K562 (cell line): ENCODE results near the gene ERC2.

Experiments
- ADNP ChIP-seq: fragments of 200-800 bp; sonication (Bioruptor generic); IDR thresholded peaks from 2 replicates; pipeline ENCODE4 v1.6.1; 2016; ENCODE audit warnings: missing genetic modification characterization, missing compliant biosample characterization
- CUX1 ChIP-seq: fragments of 200-800 bp; sonication (Bioruptor generic); IDR thresholded peaks from 2 replicates; pipeline ENCODE4 v1.6.1; 2016; ENCODE audit warnings: missing genetic modification characterization, missing compliant biosample characterization
- MYNN ChIP-seq, 2 experiments: sonication (generic); formaldehyde crosslinking in 1 of 2; IDR thresholded peaks; 2 replicates each; pipeline versions ENCODE4 v1.5.0 to v1.6.1; 2016 to 2020; ENCODE audit warnings: antibody characterized with exemption in 1 of 2, missing genetic modification reagents in 1 of 2
- NFRKB ChIP-seq: fragments of 450-650 bp; IDR thresholded peaks from 2 replicates; pipeline ENCODE4 v1.6.1; 2016; ENCODE audit warnings: low read depth
- ZFX ChIP-seq: sonication (generic); formaldehyde crosslinking; IDR thresholded peaks from 2 replicates; pipeline ENCODE4 v1.8.0; 2022; ENCODE audit warnings: mild to moderate bottlenecking, missing genetic modification reagents, moderate library complexity
- ZNF561 ChIP-seq: fragments of 450-650 bp; formaldehyde crosslinking; conservative IDR thresholded peaks from 2 replicates; pipeline ENCODE4 v1.4.0; 2020; ENCODE audit warnings: mild to moderate bottlenecking, moderate library complexity
- TF ChIP-seq, protein P1 (sequence below): sonication (generic); formaldehyde crosslinking; IDR thresholded peaks from 2 replicates; pipeline ENCODE4 v1.9.0; 2022; ENCODE audit warnings: mild to moderate bottlenecking, missing genetic modification reagents
- TF ChIP-seq, protein P2 (sequence below): sonication (generic); formaldehyde crosslinking; IDR thresholded peaks from 2 replicates; pipeline ENCODE4 v1.8.1; 2023; ENCODE audit warnings: missing genetic modification reagents, mild to moderate bottlenecking, borderline replicate concordance
- TF ChIP-seq, protein P3 (sequence below), 3 experiments: IDR thresholded peaks in 2 of 3; conservative IDR thresholded peaks in 1 of 3; 2 replicates each; pipeline ENCODE4 v1.5.1; 2011 to 2012; ENCODE audit warnings: low read length in 3 of 3, mild to moderate bottlenecking in 3 of 3, control low read depth in 2 of 3, improper control_type of control experiment in 1 of 3, inconsistent platforms in 1 of 3, low read depth in 1 of 3, mixed read lengths in 1 of 3, moderate library complexity in 1 of 3; ENCODE audit not compliant: insufficient read depth in 2 of 3

DNA sequence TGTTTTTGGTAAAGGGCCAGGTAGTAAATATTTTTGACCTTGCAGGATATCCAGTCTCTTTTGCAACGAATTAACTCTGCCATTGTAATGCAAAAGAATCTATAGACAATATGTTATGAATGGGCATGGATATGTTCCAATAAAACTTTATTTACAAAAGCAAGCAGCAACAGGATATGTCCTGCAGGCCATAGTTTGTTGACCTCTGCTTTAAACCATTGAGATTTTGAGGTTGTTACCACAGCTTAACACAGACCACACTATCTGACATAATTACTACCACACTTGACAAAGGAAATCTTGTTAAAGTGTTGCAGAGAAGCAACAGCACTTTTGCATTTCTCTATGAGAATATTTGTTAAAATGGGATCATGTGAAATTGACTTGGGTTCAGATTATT, 349.3 kb downstream of the ERC2 start:
- TF ChIP-seq, protein P1, sequence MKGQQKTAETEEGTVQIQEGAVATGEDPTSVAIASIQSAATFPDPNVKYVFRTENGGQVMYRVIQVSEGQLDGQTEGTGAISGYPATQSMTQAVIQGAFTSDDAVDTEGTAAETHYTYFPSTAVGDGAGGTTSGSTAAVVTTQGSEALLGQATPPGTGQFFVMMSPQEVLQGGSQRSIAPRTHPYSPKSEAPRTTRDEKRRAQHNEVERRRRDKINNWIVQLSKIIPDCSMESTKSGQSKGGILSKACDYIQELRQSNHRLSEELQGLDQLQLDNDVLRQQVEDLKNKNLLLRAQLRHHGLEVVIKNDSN (CRISPR knock-in tag) = no peak
- TF ChIP-seq ZNF561 = no peak
- TF ChIP-seq NFRKB = no peak
- TF ChIP-seq, protein P2, sequence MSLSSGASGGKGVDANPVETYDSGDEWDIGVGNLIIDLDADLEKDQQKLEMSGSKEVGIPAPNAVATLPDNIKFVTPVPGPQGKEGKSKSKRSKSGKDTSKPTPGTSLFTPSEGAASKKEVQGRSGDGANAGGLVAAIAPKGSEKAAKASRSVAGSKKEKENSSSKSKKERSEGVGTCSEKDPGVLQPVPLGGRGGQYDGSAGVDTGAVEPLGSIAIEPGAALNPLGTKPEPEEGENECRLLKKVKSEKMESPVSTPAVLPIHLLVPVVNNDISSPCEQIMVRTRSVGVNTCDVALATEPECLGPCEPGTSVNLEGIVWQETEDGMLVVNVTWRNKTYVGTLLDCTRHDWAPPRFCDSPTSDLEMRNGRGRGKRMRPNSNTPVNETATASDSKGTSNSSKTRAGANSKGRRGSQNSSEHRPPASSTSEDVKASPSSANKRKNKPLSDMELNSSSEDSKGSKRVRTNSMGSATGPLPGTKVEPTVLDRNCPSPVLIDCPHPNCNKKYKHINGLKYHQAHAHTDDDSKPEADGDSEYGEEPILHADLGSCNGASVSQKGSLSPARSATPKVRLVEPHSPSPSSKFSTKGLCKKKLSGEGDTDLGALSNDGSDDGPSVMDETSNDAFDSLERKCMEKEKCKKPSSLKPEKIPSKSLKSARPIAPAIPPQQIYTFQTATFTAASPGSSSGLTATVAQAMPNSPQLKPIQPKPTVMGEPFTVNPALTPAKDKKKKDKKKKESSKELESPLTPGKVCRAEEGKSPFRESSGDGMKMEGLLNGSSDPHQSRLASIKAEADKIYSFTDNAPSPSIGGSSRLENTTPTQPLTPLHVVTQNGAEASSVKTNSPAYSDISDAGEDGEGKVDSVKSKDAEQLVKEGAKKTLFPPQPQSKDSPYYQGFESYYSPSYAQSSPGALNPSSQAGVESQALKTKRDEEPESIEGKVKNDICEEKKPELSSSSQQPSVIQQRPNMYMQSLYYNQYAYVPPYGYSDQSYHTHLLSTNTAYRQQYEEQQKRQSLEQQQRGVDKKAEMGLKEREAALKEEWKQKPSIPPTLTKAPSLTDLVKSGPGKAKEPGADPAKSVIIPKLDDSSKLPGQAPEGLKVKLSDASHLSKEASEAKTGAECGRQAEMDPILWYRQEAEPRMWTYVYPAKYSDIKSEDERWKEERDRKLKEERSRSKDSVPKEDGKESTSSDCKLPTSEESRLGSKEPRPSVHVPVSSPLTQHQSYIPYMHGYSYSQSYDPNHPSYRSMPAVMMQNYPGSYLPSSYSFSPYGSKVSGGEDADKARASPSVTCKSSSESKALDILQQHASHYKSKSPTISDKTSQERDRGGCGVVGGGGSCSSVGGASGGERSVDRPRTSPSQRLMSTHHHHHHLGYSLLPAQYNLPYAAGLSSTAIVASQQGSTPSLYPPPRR (CRISPR knock-in tag) = no peak
- TF ChIP-seq MYNN (IDR thresholded peaks at IDR 0.05) = no peak
- TF ChIP-seq MYNN (CRISPR knock-in tag; IDR thresholded peaks at IDR 0.05) = no peak
- TF ChIP-seq, protein P3, sequence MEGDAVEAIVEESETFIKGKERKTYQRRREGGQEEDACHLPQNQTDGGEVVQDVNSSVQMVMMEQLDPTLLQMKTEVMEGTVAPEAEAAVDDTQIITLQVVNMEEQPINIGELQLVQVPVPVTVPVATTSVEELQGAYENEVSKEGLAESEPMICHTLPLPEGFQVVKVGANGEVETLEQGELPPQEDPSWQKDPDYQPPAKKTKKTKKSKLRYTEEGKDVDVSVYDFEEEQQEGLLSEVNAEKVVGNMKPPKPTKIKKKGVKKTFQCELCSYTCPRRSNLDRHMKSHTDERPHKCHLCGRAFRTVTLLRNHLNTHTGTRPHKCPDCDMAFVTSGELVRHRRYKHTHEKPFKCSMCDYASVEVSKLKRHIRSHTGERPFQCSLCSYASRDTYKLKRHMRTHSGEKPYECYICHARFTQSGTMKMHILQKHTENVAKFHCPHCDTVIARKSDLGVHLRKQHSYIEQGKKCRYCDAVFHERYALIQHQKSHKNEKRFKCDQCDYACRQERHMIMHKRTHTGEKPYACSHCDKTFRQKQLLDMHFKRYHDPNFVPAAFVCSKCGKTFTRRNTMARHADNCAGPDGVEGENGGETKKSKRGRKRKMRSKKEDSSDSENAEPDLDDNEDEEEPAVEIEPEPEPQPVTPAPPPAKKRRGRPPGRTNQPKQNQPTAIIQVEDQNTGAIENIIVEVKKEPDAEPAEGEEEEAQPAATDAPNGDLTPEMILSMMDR (IDR thresholded peaks at IDR 0.05 in 2 of 3, conservative IDR thresholded peaks at IDR 0.05 in 1 of 3; ENCODE audit: insufficient read depth in 2 of 3, low read depth in 1 of 3, low read length in 3 of 3) = no peak
- TF ChIP-seq CUX1 (CRISPR knock-in tag) = no peak
- no peak for TF ChIP-seq ZFX
- TF ChIP-seq ADNP (tag) = no peak
